HPDE6-E6E7 (cell line): ENCODE measurements around the gene NACAD.

Experiments
- DNase-seq: peaks from one replicate; pipeline ENCODE4 v3.0.0; 2011; ENCODE audit warnings: missing footprints; ENCODE audit errors: extremely low spot score

The NACAD gene

GRCh38 chr7:45092100-45092930 is 3.5 kb upstream of the NACAD start:
- DNase-seq, result peak; percentile 84

- peak; percentile 50 for DNase-seq
Observed at GRCh38 chr7:45089341-45089891, 647 bp upstream of the NACAD start.

GRCh38 chr7:45088146-45088701 is 545 bp downstream of the NACAD start:
- no peak for DNase-seq

- DNase-seq, result no peak
Observed at GRCh38 chr7:45087301-45088145, 1.2 kb downstream of the NACAD start.

- no peak for DNase-seq
Observed at GRCh38 chr7:45086331-45087065, 2.3 kb downstream of the NACAD start.

GRCh38 chr7:45085619-45086200 is 3.1 kb downstream of the NACAD start:
- DNase-seq, result no peak

GRCh38 chr7:45084901-45085618 is 3.7 kb downstream of the NACAD start:
- no peak for DNase-seq

GRCh38 chr7:45084336-45084735 is 4.4 kb downstream of the NACAD start:
- no peak for DNase-seq

- no peak for DNase-seq
Observed at GRCh38 chr7:45082831-45083331, 5.9 kb downstream of the NACAD start.

- no peak for DNase-seq
Observed at GRCh38 chr7:45082031-45082830, 6.5 kb downstream of the NACAD start.

GRCh38 chr7:45081670-45081974 is 7.1 kb downstream of the NACAD start:
- DNase-seq, result no peak

- no peak for DNase-seq
Observed at GRCh38 chr7:45080958-45081669, 7.7 kb downstream of the NACAD start.

GRCh38 chr7:45080265-45080957 is 8.4 kb downstream of the NACAD start:
- no peak for DNase-seq

- DNase-seq, result no peak
Observed at GRCh38 chr7:45078125-45078681, 10.6 kb downstream of the NACAD start.

GRCh38 chr7:45077579-45077978 is 11.2 kb downstream of the NACAD start:
- DNase-seq, result no peak

GRCh38 chr7:45076946-45077345 is 11.8 kb downstream of the NACAD start:
- no peak for DNase-seq

GRCh38 chr7:45075871-45076796 is 12.6 kb downstream of the NACAD start:
- DNase-seq, result no peak
